T-cell (primary cell): Measurements from ENCODE around the gene MED29. TPM values are rescaled to one million over a fixed set of nuclear protein-coding genes. Genes with fewer than 3 reads are reported as not detected.

Source experiments
- ATAC-seq, 4 experiments: fragments of 200-7000 bp in 3 of 4; fragments of 150-1000 bp in 1 of 4; cut with Tn5 transposase; replicated peaks in 1 of 4; 1 replicate in 3 of 4; 2 replicates in 1 of 4; pipeline ENCODE4 v1.10.0; 2021; ENCODE audit warnings: moderate library complexity in 3 of 4, mild to moderate bottlenecking in 2 of 4, moderate number of reproducible peaks in 1 of 4
- CTCF ChIA-PET, 2 donors: fragments of 300-600 bp; sonication (Branson Sonifier 250); formaldehyde crosslinking; loops; one replicate each; lab custom pipeline; 2022; ENCODE audit warnings: antibody characterized with exemption in 2 of 2; lab: Charles Lee
- POLR2A ChIA-PET, 2 donors: fragments of 300-600 bp; sonication (Branson Sonifier 250); formaldehyde crosslinking; loops; one replicate each; lab custom pipeline; 2022; ENCODE audit warnings: antibody characterized with exemption in 2 of 2; lab: Charles Lee
- DNase-seq, 35 experiments: peaks; one replicate each; pipeline versions ENCODE4 v3.0.0 to v3.0.0-alpha.2; 2013 to 2023
- H3K27ac ChIP-seq: one replicate; pipeline ENCODE4 v1.5.1; 2013; ENCODE audit warnings: low read length
- H3K27me3 ChIP-seq, 2 experiments: replicated peaks in 1 of 2; 1 replicate in 1 of 2; 2 replicates in 1 of 2; pipeline versions ENCODE4 v1.6.1 to v1.7.0; 2013; ENCODE audit warnings: low read length in 1 of 2, mixed read lengths in 1 of 2; ENCODE audit not compliant: control insufficient read depth in 2 of 2, insufficient read depth in 2 of 2; ENCODE audit errors: extremely low read depth in 1 of 2
- H3K36me3 ChIP-seq, 2 donors: 1 replicate in 1 of 2; 2 replicates in 1 of 2; pipeline versions ENCODE4 v1.6.1 to v1.7.0; 2013; ENCODE audit warnings: low read length in 1 of 2; ENCODE audit not compliant: control insufficient read depth in 2 of 2, insufficient read depth in 1 of 2; ENCODE audit errors: extremely low read depth in 1 of 2
- H3K4me1 ChIP-seq, 2 experiments: 1 replicate in 1 of 2; 2 replicates in 1 of 2; pipeline versions ENCODE4 v1.6.1 to v1.7.0; 2013; ENCODE audit warnings: low read length in 2 of 2, mixed read lengths in 1 of 2; ENCODE audit not compliant: insufficient read depth in 2 of 2, control insufficient read depth in 1 of 2; ENCODE audit errors: extremely low read depth in 1 of 2
- H3K4me3 ChIP-seq, 2 donors: 1 replicate in 1 of 2; 2 replicates in 1 of 2; pipeline versions ENCODE4 v1.5.1 to v1.7.0; 2013; ENCODE audit warnings: mild to moderate bottlenecking in 2 of 2, low read length in 1 of 2, moderate library complexity in 1 of 2; ENCODE audit not compliant: control insufficient read depth in 1 of 2; ENCODE audit errors: extremely low read depth in 1 of 2
- H3K9me3 ChIP-seq: 2 replicates; pipeline ENCODE4 v1.7.0; 2013
- H3K27ac Mint-ChIP-seq, 2 donors: one replicate each; pipeline ENCODE4 v1.8.0; 2020 to 2021; ENCODE audit warnings: mild to moderate bottlenecking in 2 of 2, mixed read lengths in 2 of 2
- H3K27me3 Mint-ChIP-seq, 2 donors: one replicate each; pipeline ENCODE4 v1.8.0; 2021 to 2022; ENCODE audit warnings: mixed read lengths in 2 of 2
- H3K36me3 Mint-ChIP-seq: one replicate; pipeline ENCODE4 v1.8.0; 2021; ENCODE audit warnings: mixed read lengths
- H3K4me1 Mint-ChIP-seq, 3 donors: one replicate each; pipeline ENCODE4 v1.8.0; 2020 to 2022; ENCODE audit warnings: mixed read lengths in 3 of 3, mild to moderate bottlenecking in 1 of 3
- H3K4me3 Mint-ChIP-seq, 3 donors: one replicate each; pipeline ENCODE4 v1.8.0; 2020 to 2022; ENCODE audit warnings: mild to moderate bottlenecking in 3 of 3, mixed read lengths in 3 of 3, moderate library complexity in 3 of 3
- H3K9me3 Mint-ChIP-seq, 3 donors: one replicate each; pipeline ENCODE4 v1.8.0; 2020 to 2022; ENCODE audit warnings: mixed read lengths in 3 of 3
- WGBS: methylation state at CpG from one replicate; pipeline ENCODE4 v1.1.5; 2013; ENCODE audit warnings: missing lambda C conversion rate; ENCODE audit not compliant: insufficient coverage; 5-methylcytosine and 5-hydroxymethylcytosine counted together
- total RNA-seq, 35 experiments: library from RNA in 6 of 35; stranded (reverse) in 6 of 35; fragments of 120-200 nt in 1 of 35; gene quantifications; one replicate each; pipeline versions ENCODE4 v1.2.1 to v1.2.4 and lab custom pipeline; 2013 to 2026

Gene MED29
- total RNA-seq, 5 donors from 2014 or later (not counting 1 experiment from before 2014, with no cell fraction given) = 42.0 to 48.7 (median 47.0) TPM

GRCh38 chr19:39390451-39390750 lies 777 bp upstream of the MED29 start:
- peak overlapping the region; percentile 97 to 100 for H3K27ac Mint-ChIP-seq
- WGBS = 0% methylated on average over 6 of the region's 10 CpGs
- Histone ChIP-seq H3K27me3 (no peaks in the 10 kb centered on the region), H3K9me3 (no peaks in the 10 kb centered on the region), H3K36me3 (peaks cover 21 to 66% of the 10 kb centered on the region in 2 donors), H3K27ac (peak overlapping the region; percentile 98), H3K4me3 (peak overlapping the region; percentile 89 to 99), H3K4me1 (peaks cover 7 to 37% of the 10 kb centered on the region in 2 experiments)
- DNase-seq (peak in 25 of 35 experiments; percentile 78 to 90 (median 84)), ATAC-seq (peak in 1 of 4 experiments; percentile 50)
- no peaks in the 10 kb centered on the region for H3K9me3 Mint-ChIP-seq
- peaks cover 43% of the 10 kb centered on the region for H3K36me3 Mint-ChIP-seq
- ChIA-PET POLR2A (interaction anchor here (0.6 to 2.8 kb wide), 5 partner anchors 8 to 45 kb away, joined by 3 to 31 read pairs (median 4); partner anchors contain the start of gene RPS16 (in 2 of the 2)), CTCF (interaction anchor here in 1 of 2 donors (0.9 to 1.2 kb wide), 4 partner anchors 11 to 460 kb away, joined by 3 to 6 read pairs (median 4); partner anchors contain the start of genes MRPS12, SAMD4B and SARS2)
- H3K4me1 Mint-ChIP-seq = peaks cover 37 to 50% (median 48%) of the 10 kb centered on the region in 3 donors
- peak overlapping the region; percentile 94 to 98 (median 98) for H3K4me3 Mint-ChIP-seq
- H3K27me3 Mint-ChIP-seq = no peaks in the 10 kb centered on the region

- CTCF ChIA-PET = interaction anchor here (0.9 to 2.7 kb wide), 5 partner anchors 10 to 38 kb away, joined by 3 to 22 read pairs (median 11); partner anchors contain the start of gene RPS16 (in 1 of the 2)
- no peaks in the 10 kb centered on the region for H3K9me3 Mint-ChIP-seq
- POLR2A ChIA-PET = interaction anchor here (0.6 to 3.0 kb wide), 8 partner anchors 9 to 60 kb away, joined by 3 to 12 read pairs (median 4); partner anchors contain the start of genes RPS16 (in 2 of the 2) and PLEKHG2 (in 1 of the 2)
- H3K4me1 Mint-ChIP-seq = peaks cover 64 to 66% (median 65%) of the 10 kb centered on the region in 3 donors
- H3K36me3 ChIP-seq = peaks cover 11 to 39% of the 10 kb centered on the region in 2 donors
- peaks cover 24 to 64% of the 10 kb centered on the region in 2 experiments for H3K4me1 ChIP-seq
- 73% methylated on average over 5 of the region's 17 CpGs for WGBS
- H3K36me3 Mint-ChIP-seq = peaks cover 21% of the 10 kb centered on the region
- ATAC-seq = peak; percentile 54 to 66 (median 62)
- H3K27me3 ChIP-seq = no peaks in the 10 kb centered on the region
- no peaks in the 10 kb centered on the region for H3K27me3 Mint-ChIP-seq
- peak overlapping the region; percentile 79 for H3K27ac ChIP-seq
- no peaks in the 10 kb centered on the region for H3K9me3 ChIP-seq
- H3K4me3 Mint-ChIP-seq = peak overlapping the region; percentile 57 to 71 (median 69)
- peak overlapping the region in 1 of 2 donors; percentile 0 for H3K4me3 ChIP-seq
- peak; percentile 81 to 97 (median 92) for DNase-seq
- H3K27ac Mint-ChIP-seq = peak overlapping the region; percentile 92 to 95
These were observed 6.5 kb downstream of the MED29 start for GRCh38 chr19:39397360-39398296.

GRCh38 chr19:39398297-39398864 lies 7.2 kb downstream of the MED29 start:
- Histone ChIP-seq H3K36me3 (peaks cover 11 to 35% of the 10 kb centered on the region in 2 donors), H3K27ac (peak overlapping the region; percentile 79), H3K4me1 (peaks cover 25 to 69% of the 10 kb centered on the region in 2 experiments), H3K9me3 (no peaks in the 10 kb centered on the region), H3K27me3 (no peaks in the 10 kb centered on the region), H3K4me3 (peak overlapping the region in 1 of 2 donors; percentile 0)
- 66% methylated on average over 10 of the region's 11 CpGs for WGBS
- CTCF ChIA-PET = interaction anchor here (0.6 to 2.7 kb wide), 6 partner anchors 10 to 181 kb away, joined by 3 to 22 read pairs (median 8); partner anchors contain the start of gene RPS16 (in 1 of the 2)
- peak overlapping the region; percentile 57 to 71 (median 69) for H3K4me3 Mint-ChIP-seq
- H3K9me3 Mint-ChIP-seq = no peaks in the 10 kb centered on the region
- peak in 18 of 35 experiments; percentile 20 to 74 (median 40) for DNase-seq
- H3K27me3 Mint-ChIP-seq = no peaks in the 10 kb centered on the region
- peak overlapping the region; percentile 92 to 95 for H3K27ac Mint-ChIP-seq
- POLR2A ChIA-PET = interaction anchor here (0.6 to 3.0 kb wide), 7 partner anchors 9 to 59 kb away, joined by 3 to 12 read pairs (median 4); partner anchors contain the start of genes RPS16 (in 2 of the 2) and PLEKHG2 (in 1 of the 2)
- peaks cover 19% of the 10 kb centered on the region for H3K36me3 Mint-ChIP-seq
- peaks cover 61 to 65% (median 62%) of the 10 kb centered on the region in 3 donors for H3K4me1 Mint-ChIP-seq
- peak in 1 of 4 experiments; percentile 17 for ATAC-seq

DNA sequence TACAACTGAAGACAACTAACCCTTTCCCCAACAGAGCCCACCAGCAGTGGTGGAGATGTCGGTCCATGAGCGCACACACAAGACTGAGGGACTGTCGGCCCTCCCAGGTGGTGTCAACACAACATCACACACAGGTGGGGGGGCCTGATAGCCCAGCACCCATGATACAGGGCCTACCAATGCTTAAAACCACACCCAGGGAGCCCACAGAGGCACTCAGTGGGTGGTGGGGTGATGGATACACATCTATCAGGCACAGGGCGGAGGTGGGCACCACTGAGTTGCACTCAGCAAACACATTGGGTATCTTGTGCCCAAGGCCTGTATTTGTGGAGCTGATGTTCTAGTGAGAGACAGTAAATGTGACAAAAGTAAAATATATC lies 8.5 kb downstream of the MED29 start:
- Histone ChIP-seq H3K4me3 (no peak overlapping the region), H3K36me3 (peaks cover 6 to 25% of the 10 kb centered on the region in 2 donors), H3K4me1 (peaks cover 34 to 74% of the 10 kb centered on the region in 2 experiments), H3K9me3 (no peaks in the 10 kb centered on the region), H3K27ac (peak overlapping the region; percentile 20), H3K27me3 (no peaks in the 10 kb centered on the region)
- DNase-seq (no peak), ATAC-seq (no peak)
- Mint-ChIP-seq H3K27ac (peak overlapping the region; percentile 89 to 92), H3K4me3 (peak overlapping the region; percentile 9 to 69 (median 11)), H3K9me3 (no peaks in the 10 kb centered on the region), H3K4me1 (peaks cover 63 to 65% (median 63%) of the 10 kb centered on the region in 3 donors), H3K27me3 (no peaks in the 10 kb centered on the region), H3K36me3 (peaks cover 13% of the 10 kb centered on the region)
- POLR2A ChIA-PET = interaction anchor here in 1 of 2 donors (3.0 kb wide), 1 partner anchor 12 kb away, joined by 12 read pairs; the partner anchor contains the start of gene PLEKHG2
- CTCF ChIA-PET = interaction anchor here in 1 of 2 donors (0.8 kb wide), 1 partner anchor 12 kb away, joined by 4 read pairs; no protein-coding TSS in a partner anchor
- no CpG with 5 or more reads among the region's 4 CpGs for WGBS

DNA sequence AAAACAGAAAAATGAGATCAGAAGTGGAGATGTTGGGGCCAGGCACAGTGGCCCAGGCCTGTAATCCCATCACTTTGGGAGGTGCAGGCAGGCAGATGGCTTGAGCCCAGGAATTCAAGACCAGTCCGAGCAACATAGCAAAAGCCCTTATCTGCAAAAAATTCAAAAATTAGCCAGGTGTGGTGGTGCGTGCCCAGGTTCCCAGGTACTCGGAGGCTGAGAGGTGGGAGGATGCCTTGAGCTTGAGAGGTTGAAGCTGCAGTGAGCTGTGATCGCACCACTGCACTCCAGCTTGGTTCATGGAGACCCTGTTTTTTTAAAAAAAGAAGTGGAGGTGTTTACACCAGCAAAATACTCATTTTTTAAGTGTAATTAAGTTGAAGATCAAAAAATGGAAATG lies 8.9 kb downstream of the MED29 start:
- 100% methylated on average over 2 of the region's 4 CpGs for WGBS
- H3K4me3 Mint-ChIP-seq = peak overlapping the region in 2 of 3 donors; percentile 11 to 69
- peak overlapping the region; percentile 89 to 92 for H3K27ac Mint-ChIP-seq
- Histone ChIP-seq H3K9me3 (no peaks in the 10 kb centered on the region), H3K4me3 (no peak overlapping the region), H3K27me3 (no peaks in the 10 kb centered on the region), H3K27ac (peak overlapping the region; percentile 20), H3K36me3 (peaks cover 2 to 20% of the 10 kb centered on the region in 2 donors), H3K4me1 (peaks cover 36 to 78% of the 10 kb centered on the region in 2 experiments)
- H3K9me3 Mint-ChIP-seq = no peaks in the 10 kb centered on the region
- ATAC-seq = no peak
- ChIA-PET POLR2A (interaction anchor here in 1 of 2 donors (3.0 kb wide), 1 partner anchor 12 kb away, joined by 12 read pairs; the partner anchor contains the start of gene PLEKHG2), CTCF (interaction anchor here in 1 of 2 donors (0.6 to 1.2 kb wide), 3 partner anchors 8 to 441 kb away, joined by 3 to 4 read pairs (median 3); no protein-coding TSS in a partner anchor)
- peaks cover 11% of the 10 kb centered on the region for H3K36me3 Mint-ChIP-seq
- H3K4me1 Mint-ChIP-seq = peaks cover 64 to 68% (median 66%) of the 10 kb centered on the region in 3 donors
- DNase-seq = no peak
- H3K27me3 Mint-ChIP-seq = no peaks in the 10 kb centered on the region
